ENCODE measurements around the gene SEBOX.

DNA sequence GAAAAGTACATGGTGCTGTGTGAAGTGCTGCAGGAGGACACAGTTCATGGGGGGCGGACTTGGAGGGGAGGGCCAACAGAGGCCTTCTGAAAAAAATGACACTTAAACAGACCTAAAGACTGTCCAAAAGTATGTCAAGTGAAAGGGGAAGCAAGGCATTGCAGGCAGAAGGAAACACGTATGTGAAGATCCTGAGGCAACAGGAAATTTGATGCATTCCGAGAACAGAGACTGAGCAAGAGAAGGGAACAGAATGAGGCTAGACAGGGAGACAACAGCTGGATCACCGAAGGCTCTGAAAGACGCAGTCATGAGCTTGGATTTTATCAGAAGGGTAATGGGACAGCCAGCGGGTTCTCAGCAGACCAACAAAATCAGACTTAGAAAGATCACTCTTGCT, 30.8 kb downstream of the SEBOX start:
- TF ChIP-seq CTCF (tag by site-specific recombination; IDR thresholded peaks at IDR 0.05) (no peak), ZNF645 (tag by site-specific recombination; IDR thresholded peaks at IDR 0.05) (no peak)

All from HEK293 (cell line).